Dedifferentiated amniotic fluid mesenchymal stem cell (primary cell): ENCODE measurements around the gene FAM3B.
"Not testable (repeated sequence)": the region's sequence is repeated elsewhere in the genome, so short reads cannot be mapped to it uniquely, and the experiment has no call there.

Source experiments
- DNase-seq: peaks from one replicate; pipeline ENCODE4 v3.0.0-alpha.2; 2016; ENCODE audit errors: extremely low spot score

Gene FAM3B

DNA sequence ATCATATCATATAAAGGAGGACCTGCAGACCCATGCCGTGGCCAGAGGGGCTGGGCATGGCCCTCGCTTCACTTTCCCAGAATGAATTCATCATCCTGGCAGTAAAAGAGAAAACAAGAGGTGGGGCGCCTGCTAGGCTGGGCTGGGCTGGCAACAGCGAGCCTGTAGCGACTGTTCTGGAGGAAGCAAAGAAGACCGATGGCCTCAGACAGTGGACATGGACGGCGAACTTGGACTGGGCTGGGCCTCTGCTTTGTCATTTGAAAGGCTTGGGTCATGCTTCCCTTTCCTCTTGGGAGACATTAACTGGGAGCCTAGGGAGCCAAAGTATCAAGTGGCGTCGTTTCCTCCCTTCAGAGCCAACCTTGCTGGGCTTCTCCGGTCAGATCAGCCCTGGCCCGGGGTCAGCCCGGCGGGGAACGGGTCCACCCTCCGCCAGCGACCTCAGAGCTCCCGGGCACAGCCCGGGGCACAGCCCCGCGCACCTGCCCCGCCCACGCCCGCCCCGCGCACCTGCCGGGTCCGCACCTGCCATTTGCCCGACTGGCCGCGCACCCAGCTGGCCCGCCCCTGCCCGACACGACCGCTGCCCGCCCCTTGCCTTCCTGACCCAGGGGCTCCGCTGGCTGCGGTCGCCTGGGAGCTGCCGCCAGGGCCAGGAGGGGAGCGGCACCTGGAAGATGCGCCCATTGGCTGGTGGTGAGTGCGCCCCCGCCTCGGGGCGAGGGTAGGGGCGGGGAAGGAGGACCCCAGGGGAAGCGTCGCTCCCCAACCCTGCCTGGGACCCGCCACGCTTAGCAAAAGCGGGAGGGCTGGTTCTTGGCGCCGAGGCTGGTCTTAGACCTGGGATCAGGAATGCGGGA lies at the start of gene FAM3B:
FAM3B (plus strand) TSS at position 602 of the 863 bp plus-strand sequence; CDS start at position 681, 79 bp downstream.
- no peak for DNase-seq

DNA sequence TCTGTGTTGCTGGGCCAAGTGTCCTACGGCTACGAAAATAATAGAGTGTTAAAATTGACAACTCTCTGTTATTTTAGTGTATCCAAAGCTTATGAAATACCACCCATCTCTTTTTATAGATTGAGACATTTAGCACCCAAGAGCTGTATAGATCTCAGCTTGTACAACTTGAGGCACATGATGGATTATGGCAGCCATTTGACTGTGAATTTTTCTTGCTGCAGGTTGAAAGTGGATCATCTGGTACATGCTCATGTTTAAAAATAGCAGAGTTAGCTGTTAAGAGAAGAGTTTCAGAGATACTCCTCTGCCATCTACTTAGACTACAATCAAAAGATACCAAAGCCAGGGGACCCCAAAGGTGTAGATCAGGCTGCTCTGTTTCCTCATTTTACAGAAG lies 49.3 kb upstream of the FAM3B start:
- DNase-seq = no peak

DNA sequence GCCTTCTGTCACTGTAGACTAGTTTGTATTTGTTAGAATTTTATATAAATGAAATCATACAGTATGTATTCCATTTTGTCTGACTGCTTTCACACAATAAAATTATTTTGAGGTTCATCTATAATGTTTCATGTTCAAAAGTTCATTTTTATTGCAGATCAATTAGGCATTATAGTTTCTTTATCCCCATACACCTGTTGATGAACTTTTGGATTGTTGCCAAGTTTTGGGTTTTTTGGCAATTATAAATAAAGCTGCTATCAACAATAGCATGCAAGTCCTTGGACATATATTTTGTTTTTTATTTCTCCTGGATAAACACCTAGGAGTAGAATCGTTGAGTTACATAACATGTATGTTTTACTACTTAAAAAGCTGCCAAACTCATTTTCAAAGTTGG lies 47.1 kb upstream of the FAM3B start:
- DNase-seq = no peak

DNA sequence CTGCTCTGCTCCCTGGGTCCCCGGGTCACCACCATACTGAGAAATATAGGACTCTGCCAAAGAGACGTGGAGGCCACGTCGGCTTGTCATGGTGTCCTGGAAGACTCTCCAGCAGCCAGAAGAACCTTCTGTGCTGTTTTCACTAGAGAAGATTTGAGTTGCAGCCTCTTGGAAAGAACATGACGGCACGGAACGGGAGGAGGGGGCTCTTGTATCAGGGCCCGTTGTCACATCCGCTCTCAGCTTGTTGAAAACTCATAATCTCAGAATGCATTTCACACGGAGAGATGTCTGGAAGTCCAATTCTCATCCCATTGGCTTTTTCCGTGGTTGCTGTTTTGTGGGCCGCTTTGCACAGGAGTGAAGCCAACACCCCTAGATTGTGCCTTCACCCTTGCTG lies 39.4 kb upstream of the FAM3B start:
- no peak for DNase-seq

DNA sequence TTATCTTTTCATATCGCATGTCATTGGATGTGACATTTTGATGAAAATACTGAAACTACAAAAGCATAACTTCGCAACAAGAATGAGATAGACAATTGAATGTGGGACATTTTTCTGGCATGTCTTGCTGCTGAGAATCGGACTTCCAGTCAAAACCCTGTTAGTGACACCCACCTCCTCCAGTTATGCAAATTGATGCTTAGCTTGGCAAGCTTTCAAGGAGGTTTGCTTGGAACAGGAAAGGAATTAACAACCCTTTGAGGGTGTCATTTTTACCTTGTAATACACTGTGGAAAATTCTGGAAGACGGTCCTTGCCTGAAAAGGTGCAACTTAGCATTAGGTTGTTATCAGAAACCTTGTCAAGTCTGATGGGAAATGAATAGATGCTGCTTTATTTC lies 38.8 kb upstream of the FAM3B start:
- DNase-seq = no peak

DNA sequence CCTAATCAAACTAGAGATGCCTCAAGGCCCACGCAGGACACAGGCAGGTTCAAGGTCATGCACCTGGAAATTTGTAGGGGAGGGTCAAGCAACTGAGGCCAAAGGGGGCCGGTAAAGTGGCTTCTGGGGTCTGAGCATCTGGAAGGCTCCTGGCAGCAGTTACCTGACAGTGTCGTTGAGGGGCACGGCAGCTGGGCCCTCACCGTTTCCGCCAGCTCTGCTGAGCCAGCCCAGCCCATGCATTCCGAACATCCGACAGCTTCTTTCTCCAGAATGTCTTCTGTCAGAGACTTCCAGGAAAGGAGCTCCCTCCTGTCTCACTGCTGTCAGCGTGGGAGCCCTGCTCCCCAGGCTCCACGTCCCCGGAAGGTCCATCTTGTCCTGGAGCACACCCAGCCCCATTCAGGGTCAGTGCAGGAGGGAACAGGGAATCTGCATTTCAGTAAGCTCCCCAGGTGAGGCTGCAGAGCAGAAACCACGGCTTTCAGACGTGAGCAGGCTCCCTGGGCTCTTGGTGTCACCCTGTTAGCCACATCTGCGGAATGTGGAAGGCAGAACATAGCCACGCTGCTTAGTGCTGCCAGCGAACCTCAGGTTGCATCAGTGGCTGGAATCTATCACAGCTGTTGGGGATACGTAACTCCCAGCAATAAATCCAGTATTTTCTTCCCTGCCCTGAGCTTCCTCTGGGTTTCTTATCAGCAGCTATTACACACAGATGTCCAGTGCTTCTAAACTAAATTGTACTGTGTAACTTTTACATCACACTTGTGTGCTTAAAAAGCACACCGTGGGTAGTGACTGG lies 36.3 kb upstream of the FAM3B start:
- DNase-seq = no peak

DNA sequence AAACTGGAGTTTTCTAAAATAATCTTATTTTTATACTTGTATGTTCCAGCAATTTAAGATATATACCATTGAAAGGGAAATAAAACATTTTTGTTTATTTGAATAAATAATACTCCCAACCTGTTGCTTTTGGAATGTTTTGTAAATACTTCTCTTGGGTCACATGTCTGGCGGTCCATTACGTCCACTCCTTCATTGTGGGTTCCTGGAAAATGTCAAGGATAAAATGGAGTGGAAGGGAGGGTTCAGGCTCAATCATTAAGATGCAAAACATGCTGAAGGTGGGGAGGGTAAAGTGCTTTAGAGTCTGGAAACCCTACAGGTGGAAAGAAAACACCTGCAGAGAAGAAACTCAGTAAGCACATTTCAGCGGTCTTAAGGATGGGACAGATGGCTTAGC lies 34.2 kb upstream of the FAM3B start:
- no peak for DNase-seq

- peak; percentile 91 for DNase-seq
Observed at GRCh38 chr21:41283211-41283818, 33.3 kb upstream of the FAM3B start.

- no peak for DNase-seq
Observed at GRCh38 chr21:41289431-41289830, 27.2 kb upstream of the FAM3B start.

- no peak for DNase-seq
Observed at GRCh38 chr21:41290106-41290799, 26.3 kb upstream of the FAM3B start.

DNA sequence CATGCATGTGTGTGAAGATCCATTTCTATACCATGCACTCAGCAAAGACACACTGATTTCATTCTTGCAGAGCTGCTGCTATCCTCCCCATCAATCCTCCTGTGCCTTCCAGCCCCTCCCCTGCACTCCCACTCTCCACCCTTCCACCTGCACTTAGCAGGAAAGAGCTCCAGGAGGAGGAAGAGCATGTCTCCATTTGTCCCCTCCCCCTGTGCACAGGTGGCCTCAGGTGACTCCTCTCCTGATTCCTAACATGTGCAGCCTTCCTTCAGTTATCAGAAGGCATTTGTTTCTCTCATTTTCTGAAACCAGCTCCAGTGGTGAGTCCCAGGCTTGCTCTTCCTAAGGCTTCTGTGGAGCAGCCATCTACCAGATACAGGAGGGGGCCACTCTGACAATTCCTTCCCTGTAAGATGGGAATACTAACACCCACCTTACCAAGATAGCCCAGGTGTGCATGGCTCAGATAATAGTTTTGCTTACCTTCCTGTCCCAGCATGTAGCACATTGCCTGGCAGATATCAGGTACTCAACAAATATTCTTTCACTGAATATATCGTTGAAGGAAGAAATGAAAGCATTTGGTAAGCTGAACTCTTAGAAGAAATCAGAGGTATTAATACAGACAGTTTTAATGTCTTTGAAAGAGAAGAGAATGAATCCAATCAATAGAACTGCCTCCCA lies 21.9 kb upstream of the FAM3B start:
- DNase-seq = no peak

DNA sequence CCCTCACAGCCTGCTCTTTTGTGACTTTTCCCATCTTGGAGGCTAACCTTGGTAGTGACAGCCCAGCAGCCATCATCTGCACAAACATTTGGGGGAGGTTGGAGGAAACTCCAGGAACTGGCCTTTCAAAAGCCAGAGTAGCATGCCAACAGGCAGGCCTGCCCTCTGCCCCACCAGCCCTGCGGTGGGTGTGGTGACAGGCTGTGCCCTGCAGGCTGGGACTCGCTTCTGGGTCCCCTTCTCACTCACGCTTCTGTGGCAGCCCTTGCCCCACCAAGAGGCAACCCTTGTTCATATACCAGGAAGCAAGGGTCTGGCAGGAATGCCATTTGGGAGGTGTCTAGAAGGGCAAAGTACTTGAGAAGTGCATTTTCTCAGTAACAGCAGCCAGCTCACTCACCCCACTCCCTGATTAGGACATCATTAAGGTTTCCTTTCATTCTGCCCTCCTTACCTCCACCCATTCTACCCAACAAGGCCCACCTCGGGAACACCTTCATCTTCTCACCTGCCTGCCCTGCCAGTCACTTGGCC lies 20.8 kb upstream of the FAM3B start:
- DNase-seq = no peak

- DNase-seq = no peak
Observed at GRCh38 chr21:41302976-41303375, 13.6 kb upstream of the FAM3B start.

- DNase-seq = no peak
Observed at GRCh38 chr21:41304068-41304720, 12.4 kb upstream of the FAM3B start.

GRCh38 chr21:41307219-41307618 lies 9.4 kb upstream of the FAM3B start:
- DNase-seq = no peak

DNA sequence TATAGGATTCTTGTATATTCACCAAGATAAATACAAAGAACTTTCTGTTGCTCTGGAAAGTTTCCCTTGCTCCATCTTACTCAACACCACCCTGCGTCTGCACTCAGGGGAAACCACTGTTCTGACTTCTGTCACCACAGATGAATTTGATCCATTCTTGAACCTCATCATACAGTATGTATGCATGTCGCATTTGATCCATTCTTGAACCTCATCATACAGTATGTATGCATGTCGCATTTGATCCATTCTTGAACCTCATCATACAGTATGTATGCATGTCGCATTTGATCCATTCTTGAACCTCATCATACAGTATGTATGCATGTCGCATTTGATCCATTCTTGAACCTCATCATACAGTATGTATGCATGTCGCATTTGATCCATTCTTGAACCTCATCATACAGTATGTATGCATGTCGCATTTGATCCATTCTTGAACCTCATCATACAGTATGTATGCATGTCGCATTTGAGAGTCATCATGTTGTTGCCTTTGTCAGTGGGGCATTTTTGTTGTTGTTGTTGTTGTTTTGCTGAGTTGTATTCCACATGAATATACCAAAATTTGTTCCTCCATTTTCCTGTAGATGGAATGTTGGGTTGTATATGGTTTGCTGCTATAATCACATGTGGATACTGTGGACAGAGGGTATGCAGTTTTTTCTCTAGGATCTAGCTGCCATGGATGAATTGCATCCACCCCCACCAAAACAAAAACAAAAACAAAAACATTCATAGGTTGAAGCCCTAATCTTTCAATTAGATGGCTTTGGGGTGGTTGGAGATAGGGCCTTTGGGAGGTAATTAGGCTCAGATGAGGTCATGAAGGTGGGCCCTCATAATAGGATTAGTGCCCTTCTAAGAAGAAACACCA lies 3.1 kb upstream of the FAM3B start:
- DNase-seq = not testable (repeated sequence)

GRCh38 chr21:41315726-41316125 lies 875 bp upstream of the FAM3B start:
- DNase-seq = no peak

- DNase-seq = no peak
Observed at GRCh38 chr21:41317063-41317392, 427 bp downstream of the FAM3B start.

- no peak for DNase-seq
Observed at GRCh38 chr21:41317458-41317857, 857 bp downstream of the FAM3B start.

GRCh38 chr21:41318218-41318617 lies 1.6 kb downstream of the FAM3B start:
- no peak for DNase-seq
